Smooth muscle cell (in vitro differentiated cells): ENCODE measurements around the gene BAIAP2. TPM values are rescaled to one million over a fixed set of nuclear protein-coding genes. Genes with fewer than 3 reads are reported as not detected.

Experiments used
- DNase-seq: peaks from one replicate; lab custom pipeline; 2025; ENCODE audit not compliant: unreplicated experiment; lab: John Stamatoyannopoulos, UW
- H2AFZ ChIP-seq: fragments of 200-600 bp; sonication (generic); 2 replicates; pipeline ENCODE4 v1.6.0; 2016; ENCODE audit warnings: antibody characterized with exemption, low read depth, mild to moderate bottlenecking
- H3F3A ChIP-seq: fragments of 200-600 bp; sonication (generic); 2 replicates; pipeline ENCODE4 v1.6.0; 2017; ENCODE audit warnings: antibody characterized with exemption, low read depth
- H3K27ac ChIP-seq: fragments of 200-600 bp; sonication (generic); 2 replicates; pipeline ENCODE4 v1.5.1; 2016; ENCODE audit warnings: low read depth, mild to moderate bottlenecking
- H3K27me3 ChIP-seq: fragments of 200-600 bp; sonication (generic); 2 replicates; pipeline ENCODE4 v1.6.1; 2016; ENCODE audit warnings: low read depth, mild to moderate bottlenecking
- H3K36me3 ChIP-seq: fragments of 200-600 bp; sonication (generic); 2 replicates; pipeline ENCODE4 v1.5.1; 2016; ENCODE audit warnings: low read depth
- H3K4me1 ChIP-seq: fragments of 200-600 bp; sonication (generic); 2 replicates; pipeline ENCODE4 v1.5.1; 2016; ENCODE audit warnings: low read depth
- H3K4me2 ChIP-seq: fragments of 200-600 bp; sonication (generic); 2 replicates; pipeline ENCODE4 v1.6.0; 2016; ENCODE audit warnings: mild to moderate bottlenecking
- H3K4me3 ChIP-seq: fragments of 200-600 bp; sonication (generic); 2 replicates; pipeline ENCODE4 v1.5.1; 2016; ENCODE audit warnings: mild to moderate bottlenecking
- H3K79me2 ChIP-seq: fragments of 200-600 bp; sonication (generic); 2 replicates; pipeline ENCODE4 v1.6.0; 2016; ENCODE audit warnings: low read depth, mild to moderate bottlenecking
- H3K9ac ChIP-seq: fragments of 200-600 bp; sonication (generic); 2 replicates; pipeline ENCODE4 v1.6.0; 2016; ENCODE audit warnings: low read depth
- H3K9me3 ChIP-seq: fragments of 200-600 bp; sonication (generic); replicated peaks from 2 replicates; pipeline ENCODE4 v1.5.1; 2016; ENCODE audit warnings: low read depth
- H4K20me1 ChIP-seq: fragments of 200-600 bp; sonication (generic); 2 replicates; pipeline ENCODE4 v1.6.0; 2016; ENCODE audit warnings: low read depth
- WGBS: methylation state at CpG from one replicate; pipeline ENCODE4 v1.1.7; 2016; ENCODE audit warnings: low lambda C conversion rate; 5-methylcytosine and 5-hydroxymethylcytosine counted together
- polyA plus RNA-seq: library from polyadenylated mRNA; unstranded; fragments of >200 nt; fragmentation: Nextera tagmentation; extraction: Ambion mirVana; gene quantifications from 2 replicates; pipeline ENCODE4 v1.2.1, GENCODE V29; 2016
- total RNA-seq: library from RNA; depleted of rRNA; stranded (reverse); fragments of >200 nt; gene quantifications from 2 replicates; pipeline ENCODE4 v1.2.3, GENCODE V29; 2014
- TF ChIP-seq, protein P1 (sequence below): fragments of 200-600 bp; sonication (generic); IDR thresholded peaks from 2 replicates; pipeline ENCODE4 v1.5.1; 2017; ENCODE audit warnings: borderline replicate concordance, mild to moderate bottlenecking, antibody characterized with exemption; ENCODE audit not compliant: insufficient read depth, poor library complexity, severe bottlenecking

The BAIAP2 gene
- total and polyA plus RNA-seq, 2 experiments from 2014 or later, result 26.6 to 41.9 TPM

DNA sequence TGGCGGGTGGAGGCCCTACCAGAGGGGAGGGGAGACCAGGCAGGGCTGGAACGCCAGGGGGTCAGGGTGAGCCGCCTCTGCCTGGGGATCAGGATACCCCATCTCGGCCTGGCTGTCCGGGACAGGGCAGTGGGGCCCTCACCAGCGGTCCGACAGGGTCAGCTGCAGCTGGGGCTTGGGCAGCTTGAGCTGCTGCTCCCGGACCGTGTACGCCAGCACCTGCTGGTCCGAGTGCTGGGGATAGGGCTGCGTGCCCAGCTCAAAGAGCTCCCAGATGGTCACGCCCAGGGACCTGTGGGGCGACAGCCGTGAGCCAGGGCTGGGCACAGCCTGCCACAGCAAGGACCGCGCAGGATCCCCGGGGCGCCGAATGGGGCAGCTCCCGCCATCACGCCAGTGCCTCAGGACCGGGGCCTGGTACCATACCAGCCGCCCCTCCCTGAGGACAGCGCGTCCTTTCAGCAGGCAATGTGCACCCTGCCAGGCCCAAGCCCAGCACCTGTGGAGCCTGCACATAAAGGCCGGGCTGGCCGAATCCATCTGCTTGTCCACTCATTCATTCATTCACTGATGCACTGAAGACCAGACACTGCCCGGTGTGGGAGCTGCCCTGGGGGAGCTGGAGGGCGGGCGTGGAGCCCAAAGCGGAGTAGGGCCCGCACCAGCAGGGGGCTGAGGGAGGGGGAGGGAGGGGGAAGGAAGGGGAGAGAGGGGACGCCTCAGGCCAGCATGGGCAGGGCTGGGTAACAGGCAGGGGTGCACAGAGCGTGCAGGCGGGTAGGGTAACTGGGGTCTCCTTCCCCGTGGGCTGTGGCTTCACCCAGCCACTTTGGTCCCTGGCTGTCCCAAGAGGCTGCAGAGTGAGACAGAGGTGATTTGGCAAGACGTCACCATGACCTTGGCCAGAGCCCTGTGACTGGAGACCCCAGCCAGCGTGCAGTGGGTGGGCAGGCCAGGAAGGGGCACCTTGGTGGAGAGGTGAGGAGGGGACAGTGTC lies 88.4 kb downstream of the BAIAP2 start:
- no peaks in the 10 kb centered on the region for H3K27me3 ChIP-seq
- WGBS, result 94% methylated on average over 37 of the region's 39 CpGs
- no peaks in the 10 kb centered on the region for H3K36me3 ChIP-seq

DNA sequence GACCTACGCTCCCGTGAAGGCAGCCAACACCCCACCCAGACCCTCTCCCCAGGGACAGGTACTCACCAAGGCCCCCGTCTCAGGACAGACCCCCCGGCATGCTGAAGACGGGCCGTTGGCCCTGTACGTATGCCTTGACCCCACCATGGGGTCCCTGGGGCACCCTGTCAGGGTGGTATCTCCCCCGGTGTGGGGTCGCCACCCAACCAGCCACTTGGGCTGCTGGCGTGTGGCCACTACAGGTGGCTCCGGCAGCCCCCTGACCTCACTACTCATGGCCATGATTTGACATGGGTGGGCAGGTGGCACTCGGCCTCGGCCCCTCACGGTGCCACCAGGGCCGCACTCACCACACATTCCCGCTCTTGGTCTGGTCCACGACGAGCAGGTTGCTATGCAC lies 89.4 kb downstream of the BAIAP2 start:
- no peaks in the 10 kb centered on the region for H3K4me1 ChIP-seq
- no peak overlapping the region for H3K27ac ChIP-seq
- H3K36me3 ChIP-seq, result no peaks in the 10 kb centered on the region
- 93% methylated on average over 18 of the region's 18 CpGs for WGBS
- no peaks in the 10 kb centered on the region for H3F3A ChIP-seq
- no peaks in the 10 kb centered on the region for H4K20me1 ChIP-seq
- no peaks in the 10 kb centered on the region for H3K79me2 ChIP-seq
- no peak overlapping the region for H3K9ac ChIP-seq
- no peaks in the 10 kb centered on the region for H3K9me3 ChIP-seq
- TF ChIP-seq, protein P1, sequence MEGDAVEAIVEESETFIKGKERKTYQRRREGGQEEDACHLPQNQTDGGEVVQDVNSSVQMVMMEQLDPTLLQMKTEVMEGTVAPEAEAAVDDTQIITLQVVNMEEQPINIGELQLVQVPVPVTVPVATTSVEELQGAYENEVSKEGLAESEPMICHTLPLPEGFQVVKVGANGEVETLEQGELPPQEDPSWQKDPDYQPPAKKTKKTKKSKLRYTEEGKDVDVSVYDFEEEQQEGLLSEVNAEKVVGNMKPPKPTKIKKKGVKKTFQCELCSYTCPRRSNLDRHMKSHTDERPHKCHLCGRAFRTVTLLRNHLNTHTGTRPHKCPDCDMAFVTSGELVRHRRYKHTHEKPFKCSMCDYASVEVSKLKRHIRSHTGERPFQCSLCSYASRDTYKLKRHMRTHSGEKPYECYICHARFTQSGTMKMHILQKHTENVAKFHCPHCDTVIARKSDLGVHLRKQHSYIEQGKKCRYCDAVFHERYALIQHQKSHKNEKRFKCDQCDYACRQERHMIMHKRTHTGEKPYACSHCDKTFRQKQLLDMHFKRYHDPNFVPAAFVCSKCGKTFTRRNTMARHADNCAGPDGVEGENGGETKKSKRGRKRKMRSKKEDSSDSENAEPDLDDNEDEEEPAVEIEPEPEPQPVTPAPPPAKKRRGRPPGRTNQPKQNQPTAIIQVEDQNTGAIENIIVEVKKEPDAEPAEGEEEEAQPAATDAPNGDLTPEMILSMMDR, result no peak
- no peaks in the 10 kb centered on the region for H3K27me3 ChIP-seq
- no peak overlapping the region for H3K4me2 ChIP-seq
- H2AFZ ChIP-seq, result no peak overlapping the region
- no peak overlapping the region for H3K4me3 ChIP-seq
- no peak for DNase-seq

More for the DNA sequence above, 88.4 kb downstream of the BAIAP2 start:
- Histone ChIP-seq H4K20me1 (no peaks in the 10 kb centered on the region), H2AFZ (no peak overlapping the region), H3K9me3 (no peaks in the 10 kb centered on the region), H3K9ac (no peak overlapping the region), H3K79me2 (no peaks in the 10 kb centered on the region), H3K4me2 (no peak overlapping the region), H3F3A (no peaks in the 10 kb centered on the region), H3K27ac (no peak overlapping the region), H3K4me3 (no peak overlapping the region), H3K4me1 (no peaks in the 10 kb centered on the region)
- no peak for DNase-seq
- TF ChIP-seq, protein P1, result no peak

DNA sequence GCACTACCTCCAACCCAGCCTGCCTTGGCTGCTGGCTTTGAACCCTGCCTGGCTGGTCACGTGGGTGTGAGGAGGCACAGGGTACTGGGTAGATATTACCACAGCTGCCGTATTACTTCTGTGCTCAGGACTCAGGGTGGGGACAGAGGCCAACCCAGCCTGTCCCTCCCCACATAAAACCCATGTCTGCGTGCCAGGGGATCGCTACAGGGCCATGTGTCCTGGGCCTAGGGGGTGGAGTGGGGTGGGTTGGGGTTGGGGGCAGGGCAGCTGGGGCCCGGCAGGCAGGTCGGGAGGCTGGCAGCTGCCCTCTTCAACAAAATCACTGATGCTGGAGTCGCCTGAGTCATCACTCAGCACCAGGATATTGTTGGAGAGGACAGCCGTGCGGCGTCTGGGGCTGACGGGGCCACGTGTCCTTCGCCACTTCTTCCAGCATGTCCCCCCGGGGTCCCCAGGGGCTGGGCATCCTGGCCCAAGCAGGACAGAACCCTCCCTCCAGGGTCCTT lies 90.7 kb downstream of the BAIAP2 start:
- Histone ChIP-seq H3K36me3 (no peaks in the 10 kb centered on the region), H3F3A (no peaks in the 10 kb centered on the region), H3K9ac (no peak overlapping the region), H4K20me1 (no peaks in the 10 kb centered on the region), H3K9me3 (no peaks in the 10 kb centered on the region), H3K4me1 (no peaks in the 10 kb centered on the region), H3K4me2 (no peak overlapping the region), H3K4me3 (no peak overlapping the region), H3K79me2 (no peaks in the 10 kb centered on the region), H3K27ac (no peak overlapping the region), H2AFZ (no peak overlapping the region), H3K27me3 (no peaks in the 10 kb centered on the region)
- WGBS, result 73% methylated on average over 6 of the region's 14 CpGs
- DNase-seq, result no peak
- TF ChIP-seq, protein P1, result no peak
